Measurements from ENCODE around the gene CAGE1.
A peak's percentile ranks its signal among the peaks of the same experiment; 100 is the strongest.

Gene CAGE1

DNA sequence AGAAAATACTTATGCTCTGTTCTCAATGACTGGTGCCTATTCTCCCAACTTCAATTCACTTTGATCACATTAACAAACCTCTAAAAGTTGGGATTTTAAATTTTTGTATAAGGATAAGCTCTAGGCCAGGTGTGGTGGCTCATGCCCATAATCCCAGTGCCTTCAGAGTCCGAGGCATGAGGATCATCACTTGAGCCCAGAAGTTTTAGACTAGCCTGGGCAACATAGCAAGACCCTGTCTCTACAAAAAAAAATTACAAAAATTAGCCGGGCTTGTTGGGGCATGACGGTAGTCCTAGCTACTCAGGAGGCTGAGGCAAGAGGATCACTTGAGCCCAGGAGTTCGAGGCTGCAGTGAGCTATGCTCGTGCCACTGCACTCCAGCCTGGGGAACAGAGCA is 80.5 kb downstream of the CAGE1 start:
- no peak for DNase-seq (ENCODE audit: low spot score)

DNA sequence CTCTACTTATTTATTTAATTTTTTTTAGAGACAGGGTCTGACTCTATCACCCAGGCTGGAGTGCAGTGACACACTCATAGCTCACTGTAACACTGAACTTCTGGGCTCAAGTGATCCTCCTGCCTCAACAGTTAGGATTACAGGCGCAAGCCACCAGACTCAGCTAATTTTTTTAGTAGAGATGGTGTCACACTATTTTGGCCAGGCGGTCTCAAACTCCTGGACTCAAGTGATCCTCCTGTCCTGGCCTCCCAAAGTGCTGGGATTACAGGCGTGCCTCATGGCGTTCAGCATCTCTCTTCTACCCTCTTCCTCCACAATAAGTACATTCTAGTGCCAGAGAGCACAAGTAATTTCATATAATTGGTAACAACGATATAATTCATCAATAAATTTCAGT is 82.0 kb downstream of the CAGE1 start:
- DNase-seq (ENCODE audit: low spot score), result no peak

GRCh38 chr6:7304821-7305220 is 84.7 kb downstream of the CAGE1 start:
- DNase-seq (ENCODE audit: low spot score), result no peak

- no peak for DNase-seq (ENCODE audit: low spot score)
Observed at GRCh38 chr6:7301702-7302101, 87.8 kb downstream of the CAGE1 start.

DNA sequence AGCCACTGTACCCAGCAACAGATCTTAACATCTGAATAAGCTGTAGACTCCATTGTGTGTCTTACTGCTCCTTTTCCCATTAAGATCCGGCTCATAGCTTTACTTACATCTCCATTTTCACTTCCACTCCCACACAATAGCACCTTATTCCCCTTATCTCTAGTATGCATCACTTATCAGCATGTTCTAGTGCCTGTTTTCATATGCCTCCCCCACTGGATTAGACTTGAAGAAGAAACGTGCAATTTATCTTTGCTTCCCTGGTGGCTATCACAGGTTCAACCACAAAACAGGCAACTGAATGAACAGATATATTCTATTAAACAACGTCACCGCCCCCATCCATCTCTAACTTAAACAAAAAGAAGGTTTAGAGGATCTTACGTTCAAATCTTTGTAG is 88.6 kb downstream of the CAGE1 start:
- no peak for DNase-seq (ENCODE audit: low spot score)

DNA sequence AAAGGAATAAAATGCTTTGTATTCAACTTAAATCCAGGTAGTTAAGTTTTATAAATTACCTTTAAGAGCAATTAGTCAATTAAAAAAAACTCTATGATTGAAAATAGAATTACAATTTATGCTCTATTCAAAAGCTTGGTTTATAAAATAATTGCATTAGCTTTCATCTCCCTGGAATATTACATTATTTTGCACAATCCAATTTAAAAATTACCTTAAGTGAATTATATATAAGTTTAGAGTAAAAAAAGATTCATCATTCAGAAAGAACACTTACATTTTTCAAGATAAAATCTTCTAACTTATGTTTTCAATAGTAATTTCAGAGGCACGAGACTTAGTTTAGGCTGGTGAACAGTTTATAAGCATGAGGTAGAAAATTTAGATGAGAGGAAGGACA is 91.4 kb downstream of the CAGE1 start:
- no peak for DNase-seq (ENCODE audit: low spot score)

GRCh38 chr6:7296602-7297001 is 92.9 kb downstream of the CAGE1 start:
- no peak for DNase-seq (ENCODE audit: low spot score)

DNA sequence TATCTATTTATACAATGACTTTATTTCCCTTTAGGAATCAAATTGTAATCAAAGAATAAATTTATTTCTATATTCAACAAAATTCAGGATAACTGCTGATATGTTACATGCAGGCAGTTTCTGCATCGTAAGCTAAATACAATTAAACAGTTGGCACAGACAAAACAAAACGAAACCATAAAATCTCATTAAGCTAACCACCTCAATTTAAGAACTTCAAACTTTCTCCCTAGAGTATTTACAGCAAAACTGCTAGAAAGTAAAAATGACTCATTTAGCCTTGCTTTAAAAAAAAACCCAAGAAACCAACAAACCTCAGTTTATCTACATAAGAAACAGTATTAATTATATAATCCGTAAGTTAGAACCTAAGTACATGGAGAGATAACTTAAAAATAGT is 93.6 kb downstream of the CAGE1 start:
- no peak for DNase-seq (ENCODE audit: low spot score)

GRCh38 chr6:7292596-7293255 is 96.8 kb downstream of the CAGE1 start:
- peak; percentile 50 for DNase-seq (ENCODE audit: low spot score)

- no peak for DNase-seq (ENCODE audit: low spot score)
Observed at GRCh38 chr6:7290079-7290478, 99.5 kb downstream of the CAGE1 start.

GRCh38 chr6:7285416-7285815 is 104.1 kb downstream of the CAGE1 start:
- no peak for DNase-seq (ENCODE audit: low spot score)

- no peak for DNase-seq (ENCODE audit: low spot score)
Observed at GRCh38 chr6:7283676-7284075, 105.9 kb downstream of the CAGE1 start.

DNA sequence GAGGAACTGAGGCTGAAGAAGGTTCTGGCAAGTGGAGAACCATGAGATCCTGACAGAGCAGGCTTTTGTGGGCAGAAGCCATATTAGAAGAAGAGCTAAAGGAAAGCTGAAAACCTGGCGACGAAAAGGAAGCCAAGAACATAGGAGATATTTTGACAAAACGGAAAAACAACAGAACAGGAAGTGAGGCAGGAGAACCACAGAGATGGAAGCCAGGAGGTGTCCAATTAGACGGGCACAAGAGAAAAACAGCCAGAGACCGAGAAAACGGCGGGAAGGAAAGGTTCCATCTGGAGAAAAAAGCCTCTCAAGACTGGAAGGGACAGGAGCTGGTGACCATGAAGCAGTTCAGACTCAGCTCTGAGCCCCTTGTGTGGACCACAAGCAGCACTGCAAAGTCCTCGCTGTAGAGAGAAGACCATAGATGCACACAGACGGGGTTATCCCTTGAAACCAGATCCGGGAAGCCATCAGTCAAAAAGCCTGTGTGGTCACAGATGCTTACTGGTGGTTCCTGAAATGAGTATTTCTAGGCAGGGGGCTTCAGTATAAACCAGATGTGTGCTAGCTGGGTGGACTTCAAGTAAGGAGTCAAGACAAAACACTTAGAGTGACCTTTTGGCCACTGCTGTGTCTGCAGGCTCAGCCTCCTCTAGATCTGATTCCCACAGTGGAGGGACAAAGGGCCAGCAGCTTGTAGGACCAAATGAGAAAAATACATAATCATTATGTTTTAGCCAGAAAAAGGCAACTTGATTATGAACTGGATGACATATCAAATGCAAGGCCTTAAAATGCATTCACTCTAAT is 107.2 kb downstream of the CAGE1 start:
- no peak for DNase-seq (ENCODE audit: low spot score)

Measured in AG20443 (cell line).